Glutamatergic neuron (in vitro differentiated cells): Measurements from ENCODE around the gene FAAH. TPM values are rescaled to one million over a fixed set of nuclear protein-coding genes. Genes with fewer than 3 reads are reported as not detected.
"Not testable (repeated sequence)": the region's sequence is repeated elsewhere in the genome, so short reads cannot be mapped to it uniquely, and the experiment has no call there.

Experiments used
- DNase-seq: peaks from one replicate; pipeline ENCODE4 v3.0.0; 2022
- H3K27ac Mint-ChIP-seq: one replicate; pipeline ENCODE4 v1.8.0; 2020; ENCODE audit warnings: mild to moderate bottlenecking, mixed read lengths, inconsistent platforms; ENCODE audit not compliant: unreplicated experiment
- H3K27me3 Mint-ChIP-seq: one replicate; pipeline ENCODE4 v1.8.0; 2020; ENCODE audit warnings: mild to moderate bottlenecking, moderate library complexity, mixed read lengths, inconsistent platforms; ENCODE audit not compliant: unreplicated experiment
- H3K36me3 Mint-ChIP-seq: one replicate; pipeline ENCODE4 v1.8.0; 2020; ENCODE audit warnings: mild to moderate bottlenecking, mixed read lengths, inconsistent platforms; ENCODE audit not compliant: unreplicated experiment
- H3K4me1 Mint-ChIP-seq: one replicate; pipeline ENCODE4 v1.8.0; 2020; ENCODE audit warnings: mild to moderate bottlenecking, low read depth, mixed read lengths, inconsistent platforms; ENCODE audit not compliant: unreplicated experiment
- H3K4me3 Mint-ChIP-seq: one replicate; pipeline ENCODE4 v1.8.0; 2020; ENCODE audit warnings: mild to moderate bottlenecking, mixed read lengths, inconsistent platforms; ENCODE audit not compliant: unreplicated experiment
- H3K9me3 Mint-ChIP-seq: one replicate; pipeline ENCODE4 v1.8.0; 2020; ENCODE audit warnings: mild to moderate bottlenecking, moderate library complexity, mixed read lengths, inconsistent platforms; ENCODE audit not compliant: unreplicated experiment
- total RNA-seq: library from RNA; stranded (reverse); fragmentation: NEBNext Ultra II Directional; extraction: Animal tissue kit (Norgen Biotek cat#: 25700); gene quantifications from one replicate; pipeline ENCODE4 v1.2.1, GENCODE V29; 2021; ENCODE audit not compliant: unreplicated experiment
- TF ChIP-seq, protein P1 (sequence below): fragments of 200-600 bp; sonication (generic); IDR thresholded peaks from one replicate; pipeline ENCODE4 v1.5.0; 2021; ENCODE audit not compliant: partially characterized antibody, unreplicated experiment

FAAH gene
- total RNA-seq, 1 donor from 2014 or later: 1.7 TPM

DNA sequence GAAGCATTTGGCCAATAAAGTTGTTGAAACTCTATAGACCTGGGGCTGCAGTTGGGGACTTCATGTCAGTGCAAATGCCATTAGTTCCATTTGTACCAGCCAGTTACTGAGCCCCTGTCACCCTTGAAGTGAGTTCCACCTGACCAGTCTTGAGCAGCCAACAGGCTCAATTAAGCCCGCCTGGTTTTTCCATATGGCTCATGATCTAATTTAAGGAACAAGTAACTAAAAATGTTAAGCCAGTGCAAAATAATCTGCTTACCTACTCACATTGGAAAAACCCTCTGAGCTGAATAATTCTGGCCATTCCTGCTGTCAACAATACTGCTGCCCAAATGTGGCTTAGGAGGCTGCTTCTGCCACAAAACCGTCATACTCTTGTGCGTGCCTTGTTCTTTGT, 32.0 kb upstream of the FAAH start:
- no peak for DNase-seq
- Mint-ChIP-seq H3K27me3 (no peaks in the 10 kb centered on the region), H3K36me3 (no peaks in the 10 kb centered on the region), H3K9me3 (peaks cover 2% of the 10 kb centered on the region), H3K4me3 (no peak overlapping the region), H3K27ac (no peak overlapping the region), H3K4me1 (peaks cover 10% of the 10 kb centered on the region)
- TF ChIP-seq, protein P1, sequence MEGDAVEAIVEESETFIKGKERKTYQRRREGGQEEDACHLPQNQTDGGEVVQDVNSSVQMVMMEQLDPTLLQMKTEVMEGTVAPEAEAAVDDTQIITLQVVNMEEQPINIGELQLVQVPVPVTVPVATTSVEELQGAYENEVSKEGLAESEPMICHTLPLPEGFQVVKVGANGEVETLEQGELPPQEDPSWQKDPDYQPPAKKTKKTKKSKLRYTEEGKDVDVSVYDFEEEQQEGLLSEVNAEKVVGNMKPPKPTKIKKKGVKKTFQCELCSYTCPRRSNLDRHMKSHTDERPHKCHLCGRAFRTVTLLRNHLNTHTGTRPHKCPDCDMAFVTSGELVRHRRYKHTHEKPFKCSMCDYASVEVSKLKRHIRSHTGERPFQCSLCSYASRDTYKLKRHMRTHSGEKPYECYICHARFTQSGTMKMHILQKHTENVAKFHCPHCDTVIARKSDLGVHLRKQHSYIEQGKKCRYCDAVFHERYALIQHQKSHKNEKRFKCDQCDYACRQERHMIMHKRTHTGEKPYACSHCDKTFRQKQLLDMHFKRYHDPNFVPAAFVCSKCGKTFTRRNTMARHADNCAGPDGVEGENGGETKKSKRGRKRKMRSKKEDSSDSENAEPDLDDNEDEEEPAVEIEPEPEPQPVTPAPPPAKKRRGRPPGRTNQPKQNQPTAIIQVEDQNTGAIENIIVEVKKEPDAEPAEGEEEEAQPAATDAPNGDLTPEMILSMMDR: no peak

DNA sequence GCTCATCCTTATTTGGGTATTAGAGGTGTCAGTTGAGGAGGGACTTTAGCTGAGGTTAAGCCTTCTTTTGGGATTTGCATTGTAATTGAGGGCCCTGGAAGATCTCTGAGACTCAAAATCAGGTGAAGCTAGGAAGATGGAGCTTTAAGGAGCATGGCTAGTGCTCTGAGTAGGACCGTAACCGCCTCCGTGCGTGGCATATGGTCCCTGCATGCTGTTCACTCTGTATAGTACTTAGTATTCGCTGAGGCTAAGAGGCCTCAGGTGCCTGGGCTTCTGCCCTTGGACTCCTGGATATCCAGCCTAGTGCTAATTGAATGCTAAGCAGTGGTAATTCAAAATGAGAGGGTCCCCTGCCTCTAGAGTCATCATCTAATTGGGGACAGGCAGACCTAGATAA, 31.0 kb upstream of the FAAH start:
- DNase-seq: peak; percentile 32
- H3K4me1 Mint-ChIP-seq: peaks cover 10% of the 10 kb centered on the region
- H3K4me3 Mint-ChIP-seq: no peak overlapping the region
- H3K27me3 Mint-ChIP-seq: no peaks in the 10 kb centered on the region
- peaks cover 2% of the 10 kb centered on the region for H3K9me3 Mint-ChIP-seq
- H3K27ac Mint-ChIP-seq: peak overlapping the region; percentile 73
- TF ChIP-seq, protein P1: no peak
- no peaks in the 10 kb centered on the region for H3K36me3 Mint-ChIP-seq

DNA sequence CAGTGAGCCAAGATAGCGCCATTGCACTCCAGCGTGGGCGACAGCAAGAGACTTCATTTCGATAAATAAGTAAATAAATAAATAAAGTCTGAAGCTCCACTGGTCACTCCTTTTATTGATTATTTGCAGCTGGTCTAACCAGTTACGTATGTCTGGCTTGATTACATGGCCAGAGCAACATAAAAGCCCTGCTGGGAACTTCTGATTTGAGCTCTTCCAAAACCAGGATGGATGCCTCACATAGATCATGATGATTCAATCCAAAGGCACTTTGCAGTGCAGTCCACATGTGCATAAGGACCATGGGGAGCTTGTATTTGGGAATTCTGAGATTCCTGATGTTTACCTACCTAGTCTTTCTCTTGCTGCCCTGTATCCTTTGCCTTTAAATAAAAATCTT, 29.5 kb upstream of the FAAH start:
- H3K4me3 Mint-ChIP-seq: no peak overlapping the region
- no peaks in the 10 kb centered on the region for H3K9me3 Mint-ChIP-seq
- H3K36me3 Mint-ChIP-seq: no peaks in the 10 kb centered on the region
- peaks cover 10% of the 10 kb centered on the region for H3K4me1 Mint-ChIP-seq
- DNase-seq: no peak
- H3K27ac Mint-ChIP-seq: no peak overlapping the region
- TF ChIP-seq, protein P1: no peak
- no peaks in the 10 kb centered on the region for H3K27me3 Mint-ChIP-seq

DNA sequence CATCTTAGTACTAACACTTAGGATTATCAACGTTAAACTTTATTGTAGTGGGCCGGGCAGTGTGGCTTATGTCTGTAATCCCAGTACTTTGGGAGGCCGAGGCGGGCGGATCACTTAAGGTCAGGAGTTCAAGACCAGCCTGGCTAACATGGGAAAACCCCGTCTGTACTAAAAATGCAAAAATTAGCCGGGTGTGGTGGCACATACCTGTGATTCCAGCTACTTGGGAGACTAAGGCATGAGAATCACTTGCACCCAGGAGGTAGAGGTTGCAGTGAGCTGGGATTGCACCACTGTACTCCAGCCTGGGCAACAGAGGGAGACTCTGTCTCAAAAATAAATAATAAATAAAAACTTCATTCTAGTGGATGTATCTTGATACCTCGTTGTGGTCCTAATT, 28.3 kb upstream of the FAAH start:
- peaks cover 14% of the 10 kb centered on the region for H3K4me1 Mint-ChIP-seq
- not testable (repeated sequence) for H3K27me3 Mint-ChIP-seq, H3K36me3 Mint-ChIP-seq, DNase-seq, H3K9me3 Mint-ChIP-seq, H3K27ac Mint-ChIP-seq, H3K4me3 Mint-ChIP-seq

DNA sequence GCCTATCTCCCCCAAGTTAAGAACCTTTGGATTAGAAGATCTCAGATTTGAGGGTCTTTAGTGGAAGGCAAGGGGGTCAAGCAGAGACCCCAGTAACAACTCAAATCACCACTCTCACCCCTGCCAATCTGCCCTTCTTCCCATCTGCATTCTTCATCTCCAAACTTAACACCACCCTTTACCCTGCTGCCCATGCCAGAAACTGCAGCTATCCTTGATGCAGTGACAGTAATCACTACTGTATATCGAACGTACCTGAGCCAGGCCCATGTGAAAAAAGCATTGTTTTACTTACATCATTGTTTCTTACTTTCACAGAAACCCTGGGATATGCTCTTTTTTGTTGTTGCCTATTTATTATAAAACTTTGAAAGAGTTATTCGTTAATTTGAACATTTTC, 27.0 kb upstream of the FAAH start:
- H3K27me3 Mint-ChIP-seq: peaks cover 1% of the 10 kb centered on the region
- no peaks in the 10 kb centered on the region for H3K36me3 Mint-ChIP-seq
- H3K9me3 Mint-ChIP-seq: no peaks in the 10 kb centered on the region
- H3K4me1 Mint-ChIP-seq: peaks cover 14% of the 10 kb centered on the region
- H3K4me3 Mint-ChIP-seq: no peak overlapping the region
- DNase-seq: no peak
- TF ChIP-seq, protein P1: no peak
- H3K27ac Mint-ChIP-seq: no peak overlapping the region

DNA sequence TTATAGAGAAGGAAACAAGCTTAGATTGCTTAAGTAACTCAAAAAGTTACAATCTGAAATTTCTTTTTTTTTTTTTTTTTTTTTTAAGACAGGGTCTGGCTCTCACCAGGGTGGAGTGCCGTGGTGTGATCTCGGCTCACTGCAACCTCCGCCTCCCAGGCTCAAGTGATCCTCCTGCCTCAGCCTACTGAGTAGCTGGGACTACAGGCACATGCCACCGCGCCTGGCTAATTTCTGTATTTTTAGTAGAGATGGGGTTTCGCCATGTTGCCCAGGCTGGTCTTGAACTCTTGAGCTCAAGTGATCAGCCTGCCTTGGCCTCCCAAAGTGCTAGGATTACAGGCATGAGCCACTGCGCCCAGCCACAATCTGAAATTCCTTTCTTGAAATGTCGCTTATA, 26.4 kb upstream of the FAAH start:
- H3K9me3 Mint-ChIP-seq, H3K36me3 Mint-ChIP-seq, DNase-seq, H3K27me3 Mint-ChIP-seq, H3K27ac Mint-ChIP-seq, H3K4me3 Mint-ChIP-seq: not testable (repeated sequence)
- peaks cover 12% of the 10 kb centered on the region for H3K4me1 Mint-ChIP-seq
